H1 (cell line): ENCODE data around the gene TRAPPC2. TPM values are rescaled to one million over a fixed set of nuclear protein-coding genes. Genes with fewer than 3 reads are reported as not detected.

Experiments used
- CBX5 ChIP-seq: fragments of 300-800, 300-1000 bp; sonication (generic); IDR thresholded peaks from 2 replicates; pipeline ENCODE4 v1.7.1; 2016; ENCODE audit warnings: antibody characterized with exemption, low read length, low read depth
- CEBPB ChIP-seq: IDR thresholded peaks from 2 replicates; pipeline ENCODE4 v1.6.1; 2012; ENCODE audit warnings: low read depth, low read length
- CTBP2 ChIP-seq: IDR thresholded peaks from 2 replicates; pipeline ENCODE4 v1.7.0; 2011; ENCODE audit warnings: borderline replicate concordance, mild to moderate bottlenecking, moderate library complexity, mixed read lengths, low read length; ENCODE audit not compliant: insufficient read depth, insufficient read length
- JUN ChIP-seq: IDR thresholded peaks from 2 replicates; pipeline ENCODE4 v1.6.1; 2011; ENCODE audit warnings: low read depth, mild to moderate bottlenecking, improper control_type of control experiment, low read length
- RNF2 ChIP-seq: fragments of 200-900, 300-1000 bp; sonication (generic); IDR thresholded peaks from 2 replicates; pipeline ENCODE4 v1.7.1; 2016; ENCODE audit warnings: borderline replicate concordance, low read depth, mild to moderate bottlenecking, antibody characterized with exemption, low read length; ENCODE audit not compliant: poor library complexity, severe bottlenecking; ENCODE audit errors: missing control alignments
- RXRA ChIP-seq: IDR thresholded peaks from 2 replicates; pipeline ENCODE4 v1.6.1; 2011; ENCODE audit warnings: low read depth, mild to moderate bottlenecking, low read length, moderate library complexity; ENCODE audit not compliant: insufficient read depth
- SP2 ChIP-seq: IDR thresholded peaks from 2 replicates; pipeline ENCODE4 v1.6.1; 2012; ENCODE audit warnings: mild to moderate bottlenecking, low read length, inconsistent platforms
- TAF1 ChIP-seq: IDR thresholded peaks from 2 replicates; pipeline ENCODE4 v1.6.1; 2011; ENCODE audit warnings: mild to moderate bottlenecking, low read depth, low read length
- TBP ChIP-seq: IDR thresholded peaks from 2 replicates; pipeline ENCODE4 v1.6.1; 2011; ENCODE audit warnings: low read depth, low read length, improper control_type of control experiment
- ZNF274 ChIP-seq: IDR thresholded peaks from 2 replicates; pipeline ENCODE4 v1.7.0; 2012; ENCODE audit warnings: low read length, borderline replicate concordance; ENCODE audit errors: extremely low read depth
- polyA plus RNA-seq, 7 experiments: library from polyadenylated mRNA; depleted of rRNA in 3 of 7; stranded (reverse) in 5 of 7; unstranded in 2 of 7; fragments of >200 nt in 5 of 7; fragments of 200-250 nt in 2 of 7; gene quantifications; 1 replicate in 5 of 7; 2 replicates in 1 of 7; 4 replicates in 1 of 7; pipeline versions ENCODE4 v1.2.1 to v1.2.3, GENCODE V29; 2011 to 2013; ENCODE audit warnings: missing spikeins in 2 of 7, mixed read lengths in 2 of 7
- total RNA-seq: library from RNA; stranded (reverse); fragmentation: NEBNext Ultra II Directional; extraction: Animal tissue kit (Norgen Biotek cat#: 25700); gene quantifications from 2 replicates; pipeline ENCODE4 v1.2.1, GENCODE V29; 2021

TRAPPC2 gene
- total and polyA plus RNA-seq, 2 of the 8 experiments (the other 6 are each of a cell fraction or from before 2014, with no cell fraction given): 6.7 to 10.8 TPM

DNA sequence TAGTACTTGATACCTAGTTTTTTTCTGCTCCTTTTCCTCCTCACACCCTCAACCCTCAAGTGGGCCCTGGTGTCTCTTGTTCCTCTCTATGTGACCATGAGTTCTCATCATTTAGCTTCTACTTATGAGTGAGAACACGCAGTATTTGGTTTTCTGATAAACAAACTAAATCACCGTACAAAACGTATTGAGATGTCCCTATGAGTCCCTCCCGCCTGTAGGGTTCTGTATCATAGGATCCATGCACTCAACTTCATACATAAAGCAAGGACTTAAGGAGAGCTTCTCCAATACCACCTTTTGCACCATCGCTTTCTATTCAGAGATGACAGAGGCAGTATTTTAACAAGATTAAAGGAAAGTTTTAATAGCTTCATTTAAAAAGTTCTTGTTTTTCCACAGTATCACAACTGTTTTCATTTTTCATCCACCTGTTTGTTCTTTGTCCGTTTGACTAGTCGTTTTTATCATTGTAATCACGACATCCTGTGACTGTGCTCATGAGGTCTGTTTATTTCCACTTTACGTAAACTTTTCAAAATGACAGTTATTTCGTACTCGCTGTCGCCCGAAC lies 45.9 kb downstream of the TRAPPC2 start (continued):
- TF ChIP-seq CBX5 (no peak), ZNF274 (no peak), RXRA (no peak), CTBP2 (no peak), TBP (no peak), RNF2 (no peak), TAF1 (no peak), JUN (no peak), SP2 (no peak), CEBPB (no peak)
